Activated naive CD4-positive, alpha-beta T cell treated with anti-CD3 and anti-CD28 coated beads, Interleukin-2, amount 50 U/mL, for 24 hours (primary cell): Measurements from ENCODE around the gene DMRTA2.
"Not testable (repeated sequence)": the region's sequence is repeated elsewhere in the genome, so short reads cannot be mapped to it uniquely, and the experiment has no call there.

Experiments used
- H3K27ac Mint-ChIP-seq: one replicate; pipeline ENCODE4 v1.8.0; 2021; ENCODE audit warnings: mild to moderate bottlenecking, mixed read lengths
- H3K27me3 Mint-ChIP-seq: one replicate; pipeline ENCODE4 v1.8.0; 2021; ENCODE audit warnings: mixed read lengths
- H3K36me3 Mint-ChIP-seq: one replicate; pipeline ENCODE4 v1.8.0; 2021; ENCODE audit warnings: mixed read lengths
- H3K4me1 Mint-ChIP-seq: one replicate; pipeline ENCODE4 v1.8.0; 2021; ENCODE audit warnings: mixed read lengths
- H3K4me3 Mint-ChIP-seq: one replicate; pipeline ENCODE4 v1.8.0; 2021; ENCODE audit warnings: mild to moderate bottlenecking, mixed read lengths
- H3K9me3 Mint-ChIP-seq: one replicate; pipeline ENCODE4 v1.8.0; 2021; ENCODE audit warnings: mixed read lengths

Gene DMRTA2

DNA sequence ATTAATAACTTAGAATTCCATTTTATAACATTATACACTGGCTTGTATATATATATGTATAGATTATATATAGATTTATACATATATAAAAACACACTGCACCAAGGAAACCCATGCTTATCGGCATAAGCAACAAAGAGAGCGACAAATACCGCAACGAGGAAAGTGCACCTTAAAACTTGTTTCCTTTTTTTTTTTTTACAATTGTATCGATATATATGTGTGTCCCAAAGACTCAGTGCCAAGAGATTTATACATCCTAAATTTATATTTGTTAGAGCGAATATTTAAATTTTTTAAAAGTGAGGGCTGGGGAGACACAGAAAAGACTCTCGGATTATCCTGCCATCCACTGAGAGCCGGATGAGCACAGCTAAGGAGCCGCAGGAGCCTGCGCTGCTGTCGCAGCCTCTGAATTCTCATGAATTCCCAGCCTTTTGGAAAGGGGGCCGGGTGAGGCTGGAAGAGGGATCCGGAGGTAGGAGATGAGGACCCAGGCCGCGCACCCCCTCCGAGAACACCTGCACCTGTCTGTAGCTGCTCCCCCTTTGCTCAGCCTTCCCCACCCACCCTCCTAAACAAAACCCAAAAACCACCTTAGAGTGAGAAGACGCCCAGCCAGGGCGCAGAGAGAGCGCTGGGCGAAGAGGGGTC is 5.2 kb downstream of the DMRTA2 start:
- no peaks in the 10 kb centered on the region for H3K9me3 Mint-ChIP-seq
- H3K4me1 Mint-ChIP-seq = peaks cover 42% of the 10 kb centered on the region
- no peak overlapping the region for H3K27ac Mint-ChIP-seq
- H3K4me3 Mint-ChIP-seq = no peak overlapping the region
- H3K36me3 Mint-ChIP-seq = no peaks in the 10 kb centered on the region
- peaks cover 53% of the 10 kb centered on the region for H3K27me3 Mint-ChIP-seq

DNA sequence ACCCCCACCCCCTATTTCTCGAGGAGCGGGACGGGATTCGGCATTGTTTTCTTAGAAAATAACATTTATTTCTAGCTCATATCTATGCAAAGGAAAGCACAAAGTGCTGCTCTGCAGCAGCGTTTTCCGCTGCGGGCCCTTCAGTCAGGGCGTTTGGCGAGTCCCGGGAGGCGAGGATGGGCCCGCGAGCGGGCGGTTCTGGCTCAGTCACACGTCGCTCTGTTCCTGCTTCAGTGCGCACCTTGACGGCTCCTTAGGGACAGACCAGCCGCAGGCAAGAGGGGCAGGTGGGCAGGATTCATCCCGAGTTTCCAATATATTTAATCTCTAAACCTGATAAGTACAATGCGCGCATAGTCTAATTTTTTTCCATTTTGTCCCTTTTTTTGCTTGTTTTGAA is 5.7 kb downstream of the DMRTA2 start:
- peaks cover 4% of the 10 kb centered on the region for H3K9me3 Mint-ChIP-seq
- no peak overlapping the region for H3K4me3 Mint-ChIP-seq
- H3K27me3 Mint-ChIP-seq = peaks cover 48% of the 10 kb centered on the region
- peaks cover 39% of the 10 kb centered on the region for H3K4me1 Mint-ChIP-seq
- H3K36me3 Mint-ChIP-seq = no peaks in the 10 kb centered on the region
- no peak overlapping the region for H3K27ac Mint-ChIP-seq

DNA sequence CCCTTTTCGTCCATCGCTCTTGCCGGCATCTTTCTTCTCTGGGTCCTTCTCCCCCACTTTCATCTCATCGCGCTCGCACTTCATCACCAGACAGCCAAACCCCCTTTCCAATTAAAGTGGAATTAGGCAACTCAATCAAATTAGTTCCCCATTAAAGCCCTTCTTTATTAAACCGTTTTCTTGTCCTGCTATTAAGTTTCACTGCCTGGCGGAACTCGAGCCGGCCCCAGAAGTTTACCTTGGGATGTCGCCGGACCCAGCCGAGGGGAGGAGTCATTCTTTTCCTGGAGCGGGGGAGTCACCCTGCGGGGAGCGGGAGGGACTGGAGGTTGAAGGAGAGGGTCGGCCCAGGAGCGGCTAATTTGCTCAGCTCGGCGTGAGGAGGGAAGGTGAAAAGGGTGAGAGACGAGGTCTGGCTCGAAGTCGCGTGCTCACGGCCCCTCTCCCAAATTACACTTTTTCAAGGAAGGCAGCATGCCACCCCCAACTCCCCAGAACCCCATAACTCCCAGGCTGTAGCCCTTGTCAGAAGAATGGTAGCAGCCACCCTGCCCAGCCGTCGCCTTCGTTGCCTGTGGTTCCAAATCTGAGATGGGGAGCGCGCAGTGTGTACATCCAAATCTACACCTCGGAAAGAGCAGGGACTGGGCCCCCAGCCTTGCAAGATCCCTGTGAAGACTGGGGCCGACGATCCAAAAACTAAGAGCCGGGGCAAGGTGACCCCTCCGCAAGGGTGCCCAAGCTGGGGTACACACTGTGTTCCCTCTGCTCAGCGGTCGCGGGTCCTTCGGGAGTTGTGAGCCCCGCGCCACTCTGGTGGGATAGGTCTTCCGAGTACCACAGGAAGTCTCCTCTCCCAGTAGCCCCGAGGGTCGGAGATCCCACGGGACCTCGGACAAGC is 6.4 kb downstream of the DMRTA2 start:
- Mint-ChIP-seq H3K27me3 (peaks cover 41% of the 10 kb centered on the region), H3K9me3 (peaks cover 5% of the 10 kb centered on the region), H3K4me3 (no peak overlapping the region), H3K36me3 (no peaks in the 10 kb centered on the region), H3K27ac (peak overlapping the region; percentile 55), H3K4me1 (peaks cover 33% of the 10 kb centered on the region)

DNA sequence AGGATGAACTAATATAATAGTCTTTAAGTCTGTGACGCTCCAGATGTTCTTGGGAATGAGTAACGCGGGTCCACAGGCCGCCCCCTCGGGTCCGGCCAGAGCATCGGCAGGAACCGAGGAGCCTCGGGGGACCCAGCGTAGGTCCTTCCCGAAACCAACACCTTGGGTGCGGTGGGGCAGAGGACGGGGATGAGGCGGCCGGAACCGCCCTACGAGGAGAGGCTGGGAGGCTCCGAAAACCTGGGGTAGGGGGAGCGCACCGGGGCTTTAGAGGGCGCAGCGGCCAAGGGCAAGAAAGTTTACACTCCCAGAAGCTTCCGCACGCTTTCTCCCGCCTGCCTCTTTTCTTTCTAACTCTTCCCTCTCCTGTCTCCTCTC is 7.1 kb downstream of the DMRTA2 start:
- H3K9me3 Mint-ChIP-seq = peaks cover 6% of the 10 kb centered on the region
- no peak overlapping the region for H3K27ac Mint-ChIP-seq
- H3K27me3 Mint-ChIP-seq = peaks cover 36% of the 10 kb centered on the region
- no peak overlapping the region for H3K4me3 Mint-ChIP-seq
- no peaks in the 10 kb centered on the region for H3K36me3 Mint-ChIP-seq
- H3K4me1 Mint-ChIP-seq = peaks cover 29% of the 10 kb centered on the region

DNA sequence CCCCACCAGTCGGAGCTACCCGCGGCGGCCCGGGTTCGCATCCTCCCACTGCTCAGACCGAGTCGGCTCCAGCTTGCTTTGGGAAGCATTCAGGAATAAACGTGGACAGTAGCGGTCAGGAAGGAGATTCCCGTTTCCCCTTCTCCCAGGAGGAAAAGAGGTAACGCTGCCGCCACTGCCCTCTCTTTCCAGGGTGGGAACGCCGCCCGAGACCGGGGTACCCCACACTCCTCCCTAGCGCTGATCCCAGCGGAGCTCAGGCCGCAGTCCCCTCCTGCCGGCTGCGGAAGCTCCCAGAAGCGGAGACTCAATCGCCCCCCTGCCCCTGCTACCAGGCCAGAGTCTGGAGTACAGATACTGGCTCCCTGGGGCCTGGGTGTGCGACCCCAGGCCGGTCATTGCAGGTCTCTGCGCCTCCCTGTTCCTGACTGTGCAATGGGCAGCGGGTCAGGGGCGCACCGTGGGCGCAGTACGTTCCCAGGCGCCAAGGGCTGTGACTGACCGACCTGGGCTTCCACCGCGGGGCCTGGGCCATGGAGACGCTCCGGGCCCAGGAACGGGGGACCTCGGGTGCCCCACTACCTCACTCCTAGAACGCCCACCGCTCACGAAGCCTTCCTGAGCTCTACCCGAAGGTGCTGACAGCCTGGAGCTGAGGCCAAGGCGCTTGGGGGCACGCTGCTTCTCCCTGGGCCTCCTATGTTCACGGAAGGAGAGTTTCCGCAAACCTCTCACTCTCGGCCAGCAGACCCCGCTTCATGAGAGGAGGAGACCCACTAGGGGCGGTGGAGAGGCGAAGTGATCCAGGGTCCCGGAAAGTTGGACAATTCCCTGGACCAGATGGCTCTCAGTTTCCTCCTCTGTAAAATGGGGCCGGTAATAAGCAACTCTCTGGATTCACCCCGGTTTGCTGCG is 7.8 kb downstream of the DMRTA2 start:
- H3K27ac Mint-ChIP-seq = no peak overlapping the region
- peaks cover 28% of the 10 kb centered on the region for H3K4me1 Mint-ChIP-seq
- no peak overlapping the region for H3K4me3 Mint-ChIP-seq
- peaks cover 39% of the 10 kb centered on the region for H3K27me3 Mint-ChIP-seq
- peaks cover 10% of the 10 kb centered on the region for H3K9me3 Mint-ChIP-seq
- H3K36me3 Mint-ChIP-seq = no peaks in the 10 kb centered on the region

DNA sequence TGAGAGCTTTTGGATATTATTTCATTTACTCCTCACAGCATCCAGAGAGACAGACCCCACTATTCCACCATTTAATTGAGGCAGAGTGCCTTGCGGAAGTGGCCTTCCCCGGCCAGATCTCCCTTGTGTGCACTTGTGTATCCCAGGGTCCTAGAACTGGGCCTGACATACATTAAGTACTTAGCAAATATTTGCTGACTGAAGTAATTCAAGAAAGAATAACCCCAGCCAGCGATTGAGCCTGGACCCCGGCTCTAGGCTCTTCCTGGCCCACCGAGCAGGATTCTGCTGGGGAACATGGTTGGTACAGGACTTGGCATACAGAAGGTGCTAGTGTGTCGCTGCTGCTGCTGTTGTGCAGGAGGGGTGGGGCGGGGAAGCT is 8.4 kb downstream of the DMRTA2 start:
- Mint-ChIP-seq H3K36me3 (no peaks in the 10 kb centered on the region), H3K4me3 (no peak overlapping the region), H3K27me3 (peaks cover 34% of the 10 kb centered on the region)

DNA sequence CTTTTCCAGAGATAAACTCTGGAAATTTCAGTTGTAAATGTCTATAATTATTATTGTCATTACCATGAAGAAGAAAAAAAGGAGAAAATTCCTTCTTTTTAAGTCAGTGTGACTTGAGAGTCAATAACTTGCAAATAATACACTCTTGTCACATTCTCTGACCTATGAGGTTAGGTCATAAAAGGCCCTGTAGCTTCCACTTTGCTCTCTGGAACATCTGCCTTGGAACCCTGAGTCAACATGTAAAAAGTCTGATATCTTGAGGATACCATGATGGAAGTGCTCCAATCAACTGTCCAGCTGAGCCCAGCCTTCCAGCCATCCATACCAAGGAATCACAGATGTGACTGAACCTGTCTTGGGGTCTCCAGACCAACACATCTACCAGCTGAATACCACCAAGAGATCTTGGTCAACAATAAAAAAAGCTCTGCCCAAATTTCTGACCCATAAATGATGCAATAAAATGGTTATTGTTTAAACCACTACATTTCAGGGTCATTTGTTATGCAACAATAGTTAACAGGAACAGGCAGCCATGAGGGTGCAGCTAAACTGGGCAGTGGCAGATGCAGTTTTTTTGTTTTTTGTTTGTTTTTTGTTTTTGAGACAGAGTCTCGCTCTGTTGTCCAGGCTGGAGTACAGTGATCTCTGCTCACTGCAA is 10.3 kb downstream of the DMRTA2 start:
- H3K27me3 Mint-ChIP-seq = peaks cover 37% of the 10 kb centered on the region
- peaks cover 13% of the 10 kb centered on the region for H3K4me1 Mint-ChIP-seq
- H3K9me3 Mint-ChIP-seq = peaks cover 10% of the 10 kb centered on the region
- H3K27ac Mint-ChIP-seq = no peak overlapping the region
- H3K4me3 Mint-ChIP-seq = no peak overlapping the region
- no peaks in the 10 kb centered on the region for H3K36me3 Mint-ChIP-seq

More for the DNA sequence above, 8.4 kb downstream of the DMRTA2 start:
- Mint-ChIP-seq H3K9me3 (peaks cover 10% of the 10 kb centered on the region), H3K27ac (no peak overlapping the region), H3K4me1 (peaks cover 21% of the 10 kb centered on the region)

DNA sequence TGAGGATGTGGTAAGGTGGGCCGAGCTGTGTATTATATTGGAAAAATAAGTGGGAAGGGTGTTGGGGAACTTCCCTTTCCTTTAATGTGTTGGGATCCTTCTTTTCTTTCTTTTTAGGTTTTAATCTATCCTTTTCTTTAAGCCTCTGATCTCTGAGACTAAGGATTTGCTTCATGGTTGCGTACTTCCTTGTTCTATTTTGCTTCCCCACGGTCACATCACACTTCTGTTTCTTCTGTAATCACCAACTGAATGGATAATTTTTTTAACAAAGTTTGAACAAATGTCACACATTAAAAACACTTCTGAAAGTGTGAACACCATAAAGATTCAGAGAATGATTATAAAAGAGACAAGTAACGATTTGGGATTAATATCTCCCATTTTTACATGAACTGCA is 17.4 kb downstream of the DMRTA2 start:
- H3K4me1 Mint-ChIP-seq = no peaks in the 10 kb centered on the region
- H3K36me3 Mint-ChIP-seq = no peaks in the 10 kb centered on the region
- no peak overlapping the region for H3K27ac Mint-ChIP-seq
- peaks cover 1% of the 10 kb centered on the region for H3K9me3 Mint-ChIP-seq
- H3K27me3 Mint-ChIP-seq = peaks cover 41% of the 10 kb centered on the region
- H3K4me3 Mint-ChIP-seq = no peak overlapping the region

DNA sequence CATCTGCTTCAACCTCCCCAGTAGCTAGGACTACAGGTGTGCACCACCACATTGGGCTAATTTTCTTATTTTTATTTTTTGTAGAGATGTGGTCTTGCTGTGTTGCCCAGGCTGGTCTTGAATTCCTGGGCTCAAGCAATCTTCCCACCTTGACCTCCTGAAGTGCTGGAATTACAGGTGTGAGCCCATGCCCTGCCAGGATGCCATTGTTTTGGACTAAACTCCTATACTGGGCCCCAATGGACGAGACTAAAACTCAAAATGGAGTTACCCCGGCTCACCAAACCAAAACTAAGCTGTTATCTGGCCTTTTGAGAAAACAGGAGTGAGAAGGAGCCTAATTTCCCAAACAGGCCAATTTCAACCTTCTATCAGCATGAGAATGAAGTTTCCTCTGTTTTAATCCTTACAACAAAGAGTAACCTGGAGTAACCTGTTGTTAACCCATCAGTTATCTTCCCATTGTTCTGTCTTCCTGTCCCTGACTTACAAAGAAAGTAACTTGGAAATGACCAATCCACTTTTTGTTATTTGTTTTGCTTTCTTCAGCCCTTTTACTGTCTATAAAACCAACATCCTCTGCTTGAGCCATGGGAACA is 29.6 kb downstream of the DMRTA2 start:
- Mint-ChIP-seq H3K4me3 (no peak overlapping the region), H3K4me1 (no peaks in the 10 kb centered on the region), H3K27ac (peak overlapping the region; percentile 49), H3K9me3 (peaks cover 11% of the 10 kb centered on the region), H3K36me3 (no peaks in the 10 kb centered on the region), H3K27me3 (peaks cover 23% of the 10 kb centered on the region)

DNA sequence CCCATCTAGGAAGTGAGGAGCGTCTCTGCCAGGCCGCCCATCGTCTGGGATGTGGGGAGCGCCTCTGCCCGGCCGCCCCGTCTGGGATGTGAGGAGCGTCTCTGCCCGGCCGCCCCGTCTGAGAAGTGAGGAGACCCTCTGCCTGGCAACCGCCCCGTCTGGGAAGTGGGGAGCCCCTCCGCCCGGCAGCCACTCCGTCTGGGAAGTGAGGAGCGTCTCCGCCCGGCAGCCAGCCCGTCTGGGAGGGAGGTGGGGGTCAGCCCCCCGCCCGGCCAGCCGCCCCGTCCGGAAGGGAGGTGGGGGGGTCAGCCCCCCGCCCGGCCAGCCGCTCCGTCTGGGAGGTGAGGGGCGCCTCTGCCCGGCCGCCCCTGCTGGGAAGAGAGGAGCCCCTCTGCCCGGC is 41.7 kb downstream of the DMRTA2 start:
- H3K9me3 Mint-ChIP-seq, H3K36me3 Mint-ChIP-seq, H3K4me1 Mint-ChIP-seq, H3K27me3 Mint-ChIP-seq, H3K27ac Mint-ChIP-seq, H3K4me3 Mint-ChIP-seq: not testable (repeated sequence)

DNA sequence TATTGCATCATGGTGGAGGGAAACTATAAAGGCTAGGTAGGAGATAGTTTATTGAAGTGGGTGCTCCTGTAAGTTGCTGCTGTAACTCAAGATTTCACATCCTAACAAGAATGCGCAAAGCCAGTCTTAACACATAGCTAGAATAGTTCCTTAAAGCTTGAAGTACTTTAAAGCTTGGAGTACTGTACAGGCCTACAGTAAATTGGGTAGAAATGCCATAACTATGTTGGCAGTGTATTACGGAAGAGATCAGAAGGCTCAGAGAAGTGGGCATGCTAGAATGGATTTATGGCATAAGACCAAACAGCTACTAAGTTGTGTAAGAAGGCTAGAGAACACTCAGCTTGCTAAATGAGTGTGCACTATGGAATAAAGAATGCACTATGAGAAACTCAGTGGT is 44.5 kb downstream of the DMRTA2 start:
- Mint-ChIP-seq H3K27ac (no peak overlapping the region), H3K4me1 (no peaks in the 10 kb centered on the region), H3K27me3 (peaks cover 4% of the 10 kb centered on the region), H3K4me3 (no peak overlapping the region), H3K36me3 (no peaks in the 10 kb centered on the region), H3K9me3 (peaks cover 4% of the 10 kb centered on the region)

DNA sequence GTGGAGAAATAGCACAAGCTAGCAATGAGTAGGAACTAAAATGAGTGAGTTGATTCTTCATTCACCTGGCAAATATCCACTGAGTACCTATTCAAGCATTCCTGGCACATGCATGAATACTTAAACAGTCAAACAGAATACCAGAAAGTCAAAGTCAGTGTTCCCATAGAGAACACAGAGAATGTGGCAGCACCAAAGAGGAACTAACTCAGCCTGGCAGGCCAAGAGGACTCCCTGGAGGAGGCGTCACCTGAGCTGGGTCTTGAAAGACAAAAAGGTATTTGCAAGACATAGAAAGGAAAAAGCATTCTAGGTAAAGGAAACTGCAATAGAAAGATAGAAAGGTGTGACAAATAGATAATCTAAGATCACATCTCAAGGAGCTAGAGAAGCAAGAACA is 49.7 kb downstream of the DMRTA2 start:
- no peak overlapping the region for H3K27ac Mint-ChIP-seq
- H3K36me3 Mint-ChIP-seq = no peaks in the 10 kb centered on the region
- no peaks in the 10 kb centered on the region for H3K4me1 Mint-ChIP-seq
- H3K4me3 Mint-ChIP-seq = no peak overlapping the region
- peaks cover 4% of the 10 kb centered on the region for H3K9me3 Mint-ChIP-seq
- peaks cover 23% of the 10 kb centered on the region for H3K27me3 Mint-ChIP-seq

DNA sequence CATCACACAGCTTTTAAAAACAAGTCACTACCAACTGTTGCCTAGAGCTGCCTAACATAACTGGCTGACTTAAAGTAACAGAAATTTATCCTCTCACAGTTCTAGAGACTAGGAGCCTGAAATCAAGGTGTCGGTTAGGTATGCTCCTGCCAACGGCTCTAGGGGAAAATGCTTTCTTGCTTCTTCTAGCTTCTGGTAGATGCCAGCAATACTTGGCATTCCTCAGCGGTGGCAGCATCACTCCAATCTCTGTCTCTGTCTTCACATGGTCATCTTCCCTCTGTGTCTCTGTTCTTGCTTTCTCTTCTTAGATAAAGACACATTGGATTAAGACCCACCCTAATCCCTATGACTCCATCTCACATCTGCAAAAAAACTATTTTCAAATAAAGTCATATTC is 51.5 kb downstream of the DMRTA2 start:
- H3K4me1 Mint-ChIP-seq = no peaks in the 10 kb centered on the region
- H3K27me3 Mint-ChIP-seq = peaks cover 23% of the 10 kb centered on the region
- no peaks in the 10 kb centered on the region for H3K36me3 Mint-ChIP-seq
- H3K9me3 Mint-ChIP-seq = peaks cover 4% of the 10 kb centered on the region
- H3K27ac Mint-ChIP-seq = no peak overlapping the region
- no peak overlapping the region for H3K4me3 Mint-ChIP-seq

DNA sequence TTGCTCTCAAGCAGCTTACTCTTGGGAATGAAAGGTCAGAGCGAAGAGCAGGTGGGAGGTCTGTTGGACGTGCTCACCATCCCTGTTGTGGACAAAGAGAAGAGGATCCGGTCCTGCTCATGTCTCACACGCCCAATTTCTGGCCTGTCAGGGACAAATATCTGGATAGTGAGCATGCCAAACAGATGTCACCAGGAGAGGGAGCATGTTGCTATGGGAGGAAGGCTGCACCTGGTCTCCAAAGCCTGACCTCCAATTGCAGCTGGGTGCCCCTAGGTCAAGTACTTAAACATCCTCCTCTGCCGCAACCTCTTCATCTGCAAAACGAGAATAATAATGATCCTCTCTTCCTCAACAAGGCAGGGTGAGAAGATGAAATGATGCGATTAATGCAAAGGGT is 53.4 kb downstream of the DMRTA2 start:
- Mint-ChIP-seq H3K4me1 (no peaks in the 10 kb centered on the region), H3K36me3 (no peaks in the 10 kb centered on the region), H3K27ac (no peak overlapping the region), H3K4me3 (no peak overlapping the region), H3K27me3 (peaks cover 23% of the 10 kb centered on the region), H3K9me3 (peaks cover 4% of the 10 kb centered on the region)
